Right atrium auricular region (tissue), 2 donors: ENCODE measurements around the gene KLHL17. TPM values are rescaled to one million over a fixed set of nuclear protein-coding genes. Genes with fewer than 3 reads are reported as not detected.

Experiments
- DNase-seq: peaks from one replicate; pipeline ENCODE4 v3.0.0-alpha.2; 2019; ENCODE audit warnings: low spot score
- H3K27ac ChIP-seq, 2 donors: fragments of 200-600 bp; sonication (generic); 1 replicate in 1 of 2; 2 replicates in 1 of 2; pipeline ENCODE4 v1.5.1; 2016 to 2019
- H3K27me3 ChIP-seq, 2 donors: fragments of 200-600 bp; sonication (generic); one replicate each; pipeline versions ENCODE4 v1.5.1 to v1.6.0; 2017 to 2019
- H3K36me3 ChIP-seq: fragments of 200-600 bp; sonication (generic); one replicate; pipeline ENCODE4 v1.5.1; 2016
- H3K4me1 ChIP-seq, 2 donors: fragments of 200-600 bp; sonication (generic); one replicate each; pipeline versions ENCODE4 v1.5.1 to v1.6.0; 2017 to 2019
- H3K4me3 ChIP-seq, 2 donors: fragments of 200-600 bp; sonication (generic); 1 replicate in 1 of 2; 2 replicates in 1 of 2; pipeline ENCODE4 v1.5.1; 2017 to 2019; ENCODE audit warnings: mild to moderate bottlenecking in 1 of 2, moderate library complexity in 1 of 2
- H3K9me3 ChIP-seq, 2 donors: fragments of 200-600 bp; sonication (generic); one replicate each; pipeline ENCODE4 v1.5.1; 2019
- total RNA-seq, 2 donors: library from RNA; depleted of rRNA; stranded (reverse); fragments of >200 nt; gene quantifications; one replicate each; pipeline ENCODE4 v1.1.0, GENCODE V29; 2016
- TF ChIP-seq, protein P1 (sequence below), 2 donors: fragments of 200-600 bp; sonication (generic); IDR thresholded peaks; one replicate each; pipeline ENCODE4 v1.5.1; 2019; ENCODE audit warnings: antibody characterized with exemption in 2 of 2

Gene KLHL17
- total RNA-seq, 2 donors from 2014 or later: 2.4 to 2.9 TPM

DNA sequence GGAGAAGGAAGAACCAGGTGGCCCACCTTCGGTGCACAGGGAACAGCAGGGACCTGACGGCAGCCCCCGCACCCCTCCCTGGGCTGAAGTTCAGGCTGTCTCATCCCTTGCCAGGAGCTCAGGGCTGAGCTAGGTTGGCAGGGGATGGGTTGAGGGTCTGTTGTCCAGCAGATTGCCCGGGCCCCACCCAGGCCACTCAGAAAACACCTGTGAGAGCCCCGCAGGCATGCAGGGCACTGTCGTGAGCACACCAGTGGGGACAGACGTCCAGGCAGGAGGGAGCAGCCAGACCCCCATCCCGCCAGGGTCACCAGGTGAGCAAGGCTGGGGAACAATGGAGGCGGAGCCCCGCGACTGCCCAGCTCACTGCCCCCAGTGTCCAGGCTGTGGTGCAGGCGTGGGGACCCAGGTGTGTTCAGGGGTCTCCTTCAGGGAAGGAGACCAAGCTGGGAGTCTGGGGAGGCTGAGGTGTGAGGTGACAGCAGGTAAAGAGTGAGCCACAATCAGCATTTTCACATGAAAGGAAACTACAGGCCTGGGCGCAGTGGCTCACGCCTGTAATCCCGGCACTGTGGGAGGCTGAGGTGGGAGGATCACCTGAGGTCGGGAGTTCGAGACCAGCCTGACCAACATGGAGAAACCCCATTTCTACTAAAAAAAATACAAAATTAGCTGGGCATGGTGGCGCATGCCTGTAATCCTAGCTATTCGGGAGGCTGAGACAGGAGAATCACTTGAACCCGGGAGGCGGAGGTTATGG, 46.1 kb upstream of the KLHL17 start:
- TF ChIP-seq, protein P1, sequence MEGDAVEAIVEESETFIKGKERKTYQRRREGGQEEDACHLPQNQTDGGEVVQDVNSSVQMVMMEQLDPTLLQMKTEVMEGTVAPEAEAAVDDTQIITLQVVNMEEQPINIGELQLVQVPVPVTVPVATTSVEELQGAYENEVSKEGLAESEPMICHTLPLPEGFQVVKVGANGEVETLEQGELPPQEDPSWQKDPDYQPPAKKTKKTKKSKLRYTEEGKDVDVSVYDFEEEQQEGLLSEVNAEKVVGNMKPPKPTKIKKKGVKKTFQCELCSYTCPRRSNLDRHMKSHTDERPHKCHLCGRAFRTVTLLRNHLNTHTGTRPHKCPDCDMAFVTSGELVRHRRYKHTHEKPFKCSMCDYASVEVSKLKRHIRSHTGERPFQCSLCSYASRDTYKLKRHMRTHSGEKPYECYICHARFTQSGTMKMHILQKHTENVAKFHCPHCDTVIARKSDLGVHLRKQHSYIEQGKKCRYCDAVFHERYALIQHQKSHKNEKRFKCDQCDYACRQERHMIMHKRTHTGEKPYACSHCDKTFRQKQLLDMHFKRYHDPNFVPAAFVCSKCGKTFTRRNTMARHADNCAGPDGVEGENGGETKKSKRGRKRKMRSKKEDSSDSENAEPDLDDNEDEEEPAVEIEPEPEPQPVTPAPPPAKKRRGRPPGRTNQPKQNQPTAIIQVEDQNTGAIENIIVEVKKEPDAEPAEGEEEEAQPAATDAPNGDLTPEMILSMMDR (IDR thresholded peaks at IDR 0.05): no peak
- Histone ChIP-seq H3K27ac (no peak overlapping the region), H3K27me3 (no peaks in the 10 kb centered on the region), H3K4me1 (peaks cover 0 to 17% of the 10 kb centered on the region in 2 donors), H3K4me3 (no peak overlapping the region), H3K9me3 (no peaks in the 10 kb centered on the region), H3K36me3 (no peaks in the 10 kb centered on the region)
- no peak for DNase-seq

DNA sequence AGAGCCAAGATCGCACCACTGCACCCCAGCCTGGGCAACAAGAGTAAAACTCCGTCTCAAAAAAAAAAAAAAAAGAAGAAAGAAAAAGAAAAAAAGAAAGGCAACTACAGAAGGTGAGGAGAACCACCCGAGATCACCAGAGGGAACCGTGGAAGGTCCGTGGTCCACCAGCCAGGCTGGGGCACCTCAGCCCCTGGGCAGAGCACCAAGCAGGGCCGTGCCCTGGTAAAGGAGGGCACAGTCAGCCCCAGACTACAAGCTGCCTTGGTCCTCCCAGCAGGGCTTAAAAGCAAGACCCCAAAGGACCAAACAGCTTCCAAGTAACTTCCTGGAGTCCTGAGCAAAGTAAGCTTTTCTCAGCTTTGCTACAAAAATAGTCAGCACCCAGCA, 45.5 kb upstream of the KLHL17 start:
- TF ChIP-seq, protein P1 (IDR thresholded peaks at IDR 0.05): no peak
- H3K27me3 ChIP-seq: no peaks in the 10 kb centered on the region
- H3K4me1 ChIP-seq: peaks cover 0 to 15% of the 10 kb centered on the region in 2 donors
- no peak for DNase-seq
- H3K4me3 ChIP-seq: no peak overlapping the region
- no peak overlapping the region for H3K27ac ChIP-seq
- no peaks in the 10 kb centered on the region for H3K36me3 ChIP-seq
- no peaks in the 10 kb centered on the region for H3K9me3 ChIP-seq

DNA sequence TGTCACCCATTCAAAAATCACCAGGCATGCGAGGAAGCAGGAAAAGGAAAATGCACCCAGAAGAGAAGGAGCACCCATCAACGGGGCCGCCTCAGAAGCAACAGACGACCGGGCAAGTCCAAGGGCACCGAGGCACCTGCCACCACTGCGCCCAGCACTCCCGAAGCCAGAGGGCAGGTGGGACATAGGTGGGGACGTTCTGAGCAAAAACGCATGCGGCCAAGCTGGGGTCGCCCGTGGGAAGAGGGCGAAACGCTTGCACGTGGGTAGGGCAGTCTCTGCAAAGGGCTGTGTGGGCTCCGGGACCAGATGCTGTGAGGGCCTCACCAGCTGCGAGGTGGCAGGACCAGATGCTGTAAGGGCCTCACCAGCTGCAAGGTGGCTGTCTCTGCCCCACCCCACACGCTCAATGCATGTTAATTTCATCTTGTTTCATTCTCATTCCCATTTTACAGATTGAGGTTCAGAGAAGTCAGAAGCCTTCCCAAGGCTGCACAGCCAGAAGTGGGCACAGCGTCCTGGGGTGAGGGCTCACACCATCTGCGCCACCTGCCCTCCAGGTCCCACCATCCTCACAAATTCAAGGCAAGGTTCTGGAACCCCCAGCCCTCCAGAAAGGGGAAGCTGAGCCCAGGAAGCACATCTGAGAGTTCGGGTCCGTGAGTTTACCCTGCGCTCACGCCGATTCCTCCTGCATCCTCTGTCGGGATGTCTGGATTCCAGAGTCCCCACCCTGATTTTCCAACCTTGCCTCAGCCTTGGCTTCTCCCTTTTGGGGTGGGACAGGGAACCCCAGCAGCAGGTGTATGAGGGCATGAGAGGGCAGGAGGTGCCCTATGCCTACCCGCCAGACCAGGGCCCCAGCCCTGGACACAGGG, 44.9 kb upstream of the KLHL17 start:
- Histone ChIP-seq H3K9me3 (no peaks in the 10 kb centered on the region), H3K4me1 (peaks cover 0 to 13% of the 10 kb centered on the region in 2 donors), H3K4me3 (no peak overlapping the region), H3K27ac (no peak overlapping the region), H3K27me3 (no peaks in the 10 kb centered on the region), H3K36me3 (no peaks in the 10 kb centered on the region)
- TF ChIP-seq, protein P1 (IDR thresholded peaks at IDR 0.05): no peak
- no peak for DNase-seq

DNA sequence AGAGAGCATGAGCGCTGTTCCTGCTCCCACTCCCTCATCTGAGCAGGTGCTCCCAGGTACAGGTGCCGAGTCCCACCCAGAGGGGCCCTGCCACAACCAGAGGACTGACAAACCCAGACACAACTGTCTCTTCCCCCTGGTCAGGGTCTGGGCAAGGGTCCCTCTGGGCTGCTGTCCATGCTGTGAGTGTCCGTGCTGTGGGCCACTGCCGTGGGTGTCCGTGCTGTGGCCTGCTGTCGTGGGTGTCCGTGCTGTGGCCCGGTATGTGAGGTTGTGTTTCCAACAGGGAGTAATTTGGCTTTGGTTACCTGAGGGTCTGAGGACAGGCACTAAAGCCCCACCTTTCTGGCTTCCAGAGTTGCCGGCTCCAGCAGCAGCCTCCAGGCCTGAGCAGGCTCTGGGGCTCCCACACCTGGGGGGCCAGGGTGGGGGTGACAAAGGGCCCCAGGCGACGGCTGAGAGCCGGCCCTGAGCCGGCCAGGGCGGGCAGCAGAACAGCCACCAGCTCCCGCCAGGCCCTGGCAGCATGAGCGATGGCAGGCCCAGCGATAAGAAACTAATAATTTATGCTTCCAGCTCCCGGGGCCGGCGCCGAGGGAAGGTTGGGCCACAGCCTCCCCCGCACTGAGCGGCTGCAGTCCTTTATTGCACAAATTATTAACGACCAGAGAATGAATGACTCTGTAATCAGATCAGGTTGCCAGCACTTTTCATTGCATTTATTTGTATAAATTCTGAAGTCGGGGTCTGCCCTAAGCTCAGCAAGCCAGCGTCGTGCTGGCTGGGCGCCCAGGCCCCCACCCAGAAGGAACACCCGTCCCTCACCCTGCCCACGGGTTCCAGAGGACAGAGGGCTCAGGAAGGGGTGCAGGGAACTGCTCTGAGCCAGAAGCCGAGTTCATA, 44.0 kb upstream of the KLHL17 start:
- H3K4me1 ChIP-seq: peaks cover 0 to 20% of the 10 kb centered on the region in 2 donors
- no peaks in the 10 kb centered on the region for H3K36me3 ChIP-seq
- TF ChIP-seq, protein P1 (IDR thresholded peaks at IDR 0.05): no peak
- H3K27ac ChIP-seq: no peak overlapping the region
- no peaks in the 10 kb centered on the region for H3K9me3 ChIP-seq
- no peak overlapping the region for H3K4me3 ChIP-seq
- H3K27me3 ChIP-seq: no peaks in the 10 kb centered on the region
- no peak for DNase-seq

DNA sequence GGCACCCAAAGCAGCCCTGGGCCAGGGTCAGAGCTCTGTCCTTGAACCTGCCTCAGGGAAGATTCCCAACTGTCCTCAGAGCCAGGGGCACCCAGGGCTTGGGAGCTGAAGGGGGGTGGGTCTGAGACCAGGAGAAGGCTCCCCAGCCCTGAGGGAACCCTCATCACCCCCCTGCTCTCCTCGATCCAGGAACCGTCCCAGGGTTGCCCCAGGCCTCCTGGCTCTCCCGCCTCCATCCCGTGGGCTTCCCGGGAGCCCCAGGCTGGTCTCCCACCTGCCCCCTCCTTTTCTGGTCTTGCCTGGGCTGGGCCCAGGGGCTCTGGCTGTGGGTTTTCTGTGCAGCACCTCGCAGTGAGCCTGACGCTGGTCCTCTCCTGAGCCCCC, 43.3 kb upstream of the KLHL17 start:
- Histone ChIP-seq H3K36me3 (no peaks in the 10 kb centered on the region), H3K27ac (no peak overlapping the region), H3K4me3 (no peak overlapping the region), H3K9me3 (no peaks in the 10 kb centered on the region), H3K27me3 (no peaks in the 10 kb centered on the region), H3K4me1 (peaks cover 0 to 22% of the 10 kb centered on the region in 2 donors)
- TF ChIP-seq, protein P1 (IDR thresholded peaks at IDR 0.05): no peak
- no peak for DNase-seq
